Heart right ventricle (tissue), 16 donors: ENCODE measurements around the gene BRD3OS. TPM values are rescaled to one million over a fixed set of nuclear protein-coding genes. Genes with fewer than 3 reads are reported as not detected.

Source experiments
- ATAC-seq, 8 donors: fragments of 200-7000 bp; cut with Tn5 transposase; one replicate each; pipeline ENCODE4 v1.9.1; 2020; ENCODE audit warnings: mild to moderate bottlenecking in 8 of 8, moderate library complexity in 8 of 8, moderate number of reproducible peaks in 1 of 8
- DNase-seq, 2 donors: peaks; one replicate each; pipeline ENCODE4 v3.0.0-alpha.2; 2020
- H3K27ac ChIP-seq, 10 donors: fragments of 200-600 bp; sonication (generic) in 2 of 10; one replicate each; pipeline versions ENCODE4 v1.5.0 to v1.8.0; 2020 to 2022; ENCODE audit warnings: mild to moderate bottlenecking in 3 of 10
- H3K27me3 ChIP-seq, 7 donors: fragments of 200-600 bp; one replicate each; pipeline ENCODE4 v1.8.0; 2021 to 2022; ENCODE audit warnings: mild to moderate bottlenecking in 2 of 7
- H3K36me3 ChIP-seq, 9 donors: fragments of 200-600 bp; sonication (generic) in 1 of 9; one replicate each; pipeline versions ENCODE4 v1.5.0 to v1.8.0; 2020 to 2022; ENCODE audit warnings: mild to moderate bottlenecking in 2 of 9
- H3K4me1 ChIP-seq, 9 donors: fragments of 200-600 bp; sonication (generic) in 1 of 9; one replicate each; pipeline versions ENCODE4 v1.5.0 to v1.8.0; 2020 to 2022; ENCODE audit warnings: mild to moderate bottlenecking in 4 of 9
- H3K4me3 ChIP-seq, 10 donors: fragments of 200-600 bp; sonication (generic) in 2 of 10; one replicate each; pipeline versions ENCODE4 v1.5.0 to v1.8.0; 2020 to 2022; ENCODE audit warnings: mild to moderate bottlenecking in 7 of 10, moderate library complexity in 2 of 10
- H3K9me3 ChIP-seq, 11 donors: fragments of 200-600 bp in 10 of 11; sonication (generic) in 2 of 11; one replicate each; pipeline versions ENCODE4 v1.5.0 to v1.8.0; 2013 to 2022; ENCODE audit warnings: mild to moderate bottlenecking in 2 of 11, control low read depth in 1 of 11, moderate library complexity in 1 of 11
- CTCF ChIP-seq, 9 donors: fragments of 200-600 bp; sonication (generic) in 2 of 9; IDR thresholded peaks; one replicate each; pipeline versions ENCODE4 v1.5.0 to v1.8.0; 2021 to 2022; ENCODE audit warnings: antibody characterized with exemption in 9 of 9, mild to moderate bottlenecking in 5 of 9, moderate library complexity in 1 of 9
- WGBS, 2 donors: extraction: QIAGEN DNeasy Blood & Tissue Kit; methylation state at CpG; one replicate each; pipeline ENCODE4 v1.1.7; 2013; ENCODE audit warnings: inconsistent platforms in 1 of 2; 5-methylcytosine and 5-hydroxymethylcytosine counted together
- intact Hi-C, 10 donors: fragments of 100-400 bp; cut with DNase I; formaldehyde crosslinking; loops; one replicate each; pipeline versions ENCODE4 v1.11.1 to v1.14.2; 2022
- polyA plus RNA-seq, 2 donors: library from polyadenylated mRNA; stranded (reverse); fragments of 200-250 nt; gene quantifications; one replicate each; pipeline ENCODE4 v1.2.3, GENCODE V29; 2013
- total RNA-seq, 10 donors: library from RNA; stranded (reverse); fragmentation: NEBNext Ultra II Directional in 3 of 10; extraction: Animal tissue kit (Norgen Biotek cat#: 25700) in 3 of 10; gene quantifications; one replicate each; pipeline versions ENCODE4 v1.2.1 to v1.2.4, GENCODE V29; 2021 to 2023
- donor health status: Arrhythmogenic right ventricular cardiomyopathy.
- donor health status: ischemic (EF 13 %, LVEDD 7.1; RV severe dilation, severe dysfunction).
- donor health status: healthy with polysubstance abuse.
- donor health status: DM: no; HTN: yes; CAD: no.
- donor health status: DM: no; HTN: no; CAD: no.
- donor health status: ischemic (EF 25% LVEDD 6.9; RV normal size, moderate dysfunction).
- donor health status: ischemic (EF 25% LVEDD 5.7; RV mildly dilated, moderate dysfunction).
- donor health status: healthy.
- donor health status: DM: yes; HTN: yes; CAD: no.
- donor health status: Ischemic cardiomyopathy.
- donor health status: ischemic (EF 35%, LVEDD 5.7; RV mildly dilated, moderate dysfunction).
- donor health status: nonischemic (EF 11% LVEDD 7.7; RV severe dilation, severe dysfunction).
- donor health status: DM: yes; HTN: yes; CAD: no.
- donor health status: PGD.
- donor health status: ischemic (EF 29% LVEDD 5.4; RV normal size, mild dysfunction).
- donor health status: nonischemic (EF 23%, LVEDD 6.1; RV moderate dilation, normal function).

BRD3OS gene
- total and polyA plus RNA-seq, 12 donors, result 4.1 to 11.6 (median 7.0) TPM

GRCh38 chr9:134030821-134031470 is 5.7 kb downstream of the BRD3OS start:
- WGBS, 2 donors, result 91 to 92% methylated on average over 29 of the region's 29 CpGs
- H3K27ac ChIP-seq, result no peak overlapping the region
- no peaks in the 10 kb centered on the region for H3K27me3 ChIP-seq
- no peak overlapping the region for H3K4me3 ChIP-seq
- no peak for DNase-seq
- intact Hi-C loops, result no loop called here
- ATAC-seq, result no peak
- no peaks in the 10 kb centered on the region for H3K9me3 ChIP-seq
- H3K36me3 ChIP-seq, result peaks cover 0 to 75% (median 48%) of the 10 kb centered on the region in 9 donors
- peaks cover 1 to 9% (median 6%) of the 10 kb centered on the region in 9 donors for H3K4me1 ChIP-seq
- no peak for TF ChIP-seq CTCF (IDR thresholded peaks at IDR 0.05)

- H3K4me1 ChIP-seq, result peaks cover 0 to under 1% (median 0%) of the 10 kb centered on the region in 9 donors
- ATAC-seq, result no peak
- peaks cover 0 to 2% (median 0%) of the 10 kb centered on the region in 11 donors for H3K9me3 ChIP-seq
- no peak for TF ChIP-seq CTCF (IDR thresholded peaks at IDR 0.05)
- no peak overlapping the region for H3K4me3 ChIP-seq
- intact Hi-C loops, result no loop called here
- peaks cover 0 to 84% (median 56%) of the 10 kb centered on the region in 9 donors for H3K36me3 ChIP-seq
- DNase-seq, result no peak
- WGBS, 2 donors, result 86 to 88% methylated on average over 14 of the region's 14 CpGs
- no peaks in the 10 kb centered on the region for H3K27me3 ChIP-seq
- H3K27ac ChIP-seq, result no peak overlapping the region
These were observed 6.5 kb downstream of the BRD3OS start for GRCh38 chr9:134031783-134032182.

DNA sequence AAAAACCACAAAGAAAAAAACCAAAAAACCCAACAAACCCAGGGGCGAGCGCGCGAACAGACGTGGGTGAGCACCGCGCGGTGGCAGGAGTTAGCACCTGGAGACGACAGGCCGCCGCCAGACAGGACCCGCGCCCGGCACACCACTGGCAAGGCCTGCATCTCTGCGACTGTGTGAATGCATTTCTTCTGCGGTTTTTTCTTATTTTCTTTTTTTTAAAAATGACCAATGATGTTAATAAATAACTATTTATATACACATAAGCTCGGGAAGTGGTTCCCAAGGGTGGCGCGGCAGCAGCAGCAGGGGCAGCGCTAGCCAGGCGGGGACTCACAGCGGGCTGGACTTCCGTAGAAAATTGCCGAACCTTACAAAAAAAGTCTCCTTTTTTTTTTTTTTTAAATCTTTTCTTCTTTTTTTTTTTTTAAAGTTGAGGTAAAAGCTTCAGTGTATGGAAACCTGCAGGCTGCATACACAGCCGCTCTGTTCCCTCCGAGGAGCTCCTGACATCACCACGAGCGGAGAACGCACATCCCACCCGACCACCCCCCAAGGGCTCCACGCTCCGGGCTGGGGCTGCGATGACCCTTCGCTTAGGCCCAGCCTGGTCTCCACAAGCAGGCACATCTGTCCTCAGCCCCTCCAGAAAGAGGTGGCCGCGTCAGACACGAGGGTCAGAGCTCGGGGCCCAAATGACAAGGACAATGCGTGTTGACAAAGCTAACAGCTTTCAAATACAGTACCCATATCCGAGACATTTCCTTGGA is 7.4 kb downstream of the BRD3OS start:
- intact Hi-C loops, result no loop called here
- no peak for DNase-seq
- WGBS, 2 donors, result 94 to 96% methylated on average over 40 of the region's 40 CpGs
- no peak for ATAC-seq
- Histone ChIP-seq H3K4me3 (no peak overlapping the region), H3K27me3 (no peaks in the 10 kb centered on the region), H3K36me3 (peaks cover 0 to 92% (median 58%) of the 10 kb centered on the region in 9 donors), H3K4me1 (no peaks in the 10 kb centered on the region), H3K9me3 (peaks cover 0 to 10% (median 1%) of the 10 kb centered on the region in 11 donors), H3K27ac (no peak overlapping the region)
- TF ChIP-seq CTCF (IDR thresholded peaks at IDR 0.05), result no peak

DNA sequence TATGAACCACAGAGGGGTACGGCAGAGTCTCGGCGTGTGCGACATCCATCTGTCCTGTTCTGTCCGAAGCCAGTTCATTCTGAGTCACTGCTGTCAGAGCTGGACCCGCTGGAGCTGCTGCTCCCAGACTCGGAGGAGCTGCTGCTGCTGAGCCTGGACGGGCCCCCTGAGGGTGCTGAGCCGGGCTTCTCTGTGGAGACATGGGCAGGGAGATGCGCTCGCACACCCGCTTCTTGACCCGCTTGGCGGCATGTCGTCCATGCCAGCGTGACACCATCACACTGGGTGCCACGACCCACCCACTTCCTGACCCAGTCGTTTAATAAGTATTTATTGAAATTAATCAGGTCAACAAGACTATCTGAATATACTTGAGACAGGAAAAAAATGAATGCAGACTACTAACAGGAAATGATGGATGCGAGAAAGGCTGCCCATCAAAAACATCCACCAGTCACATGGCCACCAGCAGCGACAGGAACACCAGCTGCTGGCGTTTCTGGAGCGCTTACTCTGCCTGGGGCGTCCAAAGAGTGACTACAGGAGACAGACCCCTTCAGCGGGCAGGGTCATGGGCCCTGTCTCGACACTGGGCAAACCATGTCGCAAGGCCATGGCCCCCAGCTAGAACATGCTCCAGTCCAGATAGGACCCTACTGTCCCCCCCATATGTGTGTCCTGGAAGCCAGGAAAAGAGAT is 8.4 kb downstream of the BRD3OS start:
- Histone ChIP-seq H3K4me1 (no peaks in the 10 kb centered on the region), H3K27me3 (no peaks in the 10 kb centered on the region), H3K4me3 (no peak overlapping the region), H3K9me3 (peaks cover 0 to 21% (median 8%) of the 10 kb centered on the region in 11 donors), H3K27ac (no peak overlapping the region), H3K36me3 (peaks cover 0 to 95% (median 66%) of the 10 kb centered on the region in 9 donors)
- TF ChIP-seq CTCF (IDR thresholded peaks at IDR 0.05), result no peak
- ATAC-seq (no peak), DNase-seq (no peak)
- WGBS, 2 donors, result 94 to 95% methylated on average over 26 of the region's 26 CpGs
- intact Hi-C loops, result no loop called here
